ENCODE data around the gene NAA10.
A peak's percentile ranks its signal among the peaks of the same experiment; 100 is the strongest.

NAA10 gene

DNA sequence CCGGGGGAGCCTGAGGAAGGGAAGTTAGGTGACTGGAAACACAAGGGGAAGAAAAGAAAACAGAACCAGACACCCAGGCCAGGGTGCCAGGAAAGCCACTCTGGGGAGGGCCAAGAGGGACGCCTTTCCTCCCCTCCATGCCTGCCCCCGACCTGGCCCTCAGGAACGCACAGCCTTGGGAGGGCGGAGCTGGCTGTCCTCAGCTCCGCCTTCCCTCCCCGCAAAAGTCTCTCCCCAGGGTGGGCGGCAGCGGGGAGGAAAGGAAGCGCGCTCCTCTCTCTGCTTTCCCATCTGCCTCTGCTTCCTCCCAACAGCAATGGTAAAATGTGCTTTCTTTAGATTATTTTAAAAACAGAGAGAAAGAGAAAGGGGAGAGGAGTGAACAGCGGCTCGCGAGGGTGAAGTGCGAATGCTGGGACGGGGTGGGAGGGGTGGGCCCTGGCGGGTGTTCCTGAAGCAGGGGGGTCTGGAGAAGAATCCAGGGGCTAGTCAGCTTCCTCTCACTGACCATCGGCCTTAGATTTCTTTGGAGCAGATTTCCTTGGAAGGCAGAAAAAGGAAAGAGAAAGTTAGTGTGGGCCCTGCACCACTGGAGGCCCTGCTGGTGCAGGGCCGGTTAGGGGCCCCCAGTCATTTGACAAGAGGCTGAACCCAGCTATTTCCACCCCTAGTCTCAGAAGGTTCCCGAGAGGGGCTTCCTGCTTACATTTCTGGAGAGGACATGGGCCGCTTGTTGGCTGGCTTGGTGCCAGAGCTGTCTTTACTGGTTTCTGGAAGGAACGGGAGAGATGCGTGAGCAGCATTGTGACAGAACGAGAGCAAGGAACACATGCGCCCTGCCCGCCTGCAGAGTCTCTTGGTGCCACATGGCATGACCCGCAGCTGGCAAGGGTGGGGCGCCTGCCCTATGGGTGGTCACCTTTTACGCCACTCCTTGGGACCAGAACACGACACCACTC, 14.3 kb upstream of the NAA10 start:
- DNase-seq (ENCODE audit: low read depth) = no peak

DNA sequence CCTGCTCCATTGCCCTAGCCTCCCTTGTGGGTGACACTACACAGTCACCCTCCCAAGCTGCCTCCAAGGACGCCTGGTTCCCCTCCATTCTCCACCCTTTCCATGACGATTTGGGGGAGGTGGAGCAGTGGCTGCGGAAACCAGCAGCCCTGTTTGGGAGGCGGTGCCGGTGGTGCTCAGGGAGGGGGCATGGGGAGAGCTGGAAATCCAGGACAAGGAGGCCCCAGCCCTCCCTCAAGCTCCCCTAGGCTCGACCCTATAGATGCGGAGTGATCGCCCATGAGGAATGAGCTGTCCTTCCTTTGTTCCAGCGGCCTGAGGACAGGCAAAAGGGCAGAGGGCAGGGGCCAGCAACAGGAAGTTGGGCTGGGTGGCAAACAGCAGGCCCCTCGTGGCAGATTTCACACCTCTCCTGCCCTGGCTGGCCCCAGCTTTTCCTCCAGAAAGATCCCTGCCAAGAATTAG, 13.2 kb upstream of the NAA10 start:
- DNase-seq (ENCODE audit: low read depth) = no peak

GRCh38 chrX:153947009-153947769, 12.4 kb upstream of the NAA10 start:
- peak; percentile 56 for DNase-seq (ENCODE audit: low read depth)

DNA sequence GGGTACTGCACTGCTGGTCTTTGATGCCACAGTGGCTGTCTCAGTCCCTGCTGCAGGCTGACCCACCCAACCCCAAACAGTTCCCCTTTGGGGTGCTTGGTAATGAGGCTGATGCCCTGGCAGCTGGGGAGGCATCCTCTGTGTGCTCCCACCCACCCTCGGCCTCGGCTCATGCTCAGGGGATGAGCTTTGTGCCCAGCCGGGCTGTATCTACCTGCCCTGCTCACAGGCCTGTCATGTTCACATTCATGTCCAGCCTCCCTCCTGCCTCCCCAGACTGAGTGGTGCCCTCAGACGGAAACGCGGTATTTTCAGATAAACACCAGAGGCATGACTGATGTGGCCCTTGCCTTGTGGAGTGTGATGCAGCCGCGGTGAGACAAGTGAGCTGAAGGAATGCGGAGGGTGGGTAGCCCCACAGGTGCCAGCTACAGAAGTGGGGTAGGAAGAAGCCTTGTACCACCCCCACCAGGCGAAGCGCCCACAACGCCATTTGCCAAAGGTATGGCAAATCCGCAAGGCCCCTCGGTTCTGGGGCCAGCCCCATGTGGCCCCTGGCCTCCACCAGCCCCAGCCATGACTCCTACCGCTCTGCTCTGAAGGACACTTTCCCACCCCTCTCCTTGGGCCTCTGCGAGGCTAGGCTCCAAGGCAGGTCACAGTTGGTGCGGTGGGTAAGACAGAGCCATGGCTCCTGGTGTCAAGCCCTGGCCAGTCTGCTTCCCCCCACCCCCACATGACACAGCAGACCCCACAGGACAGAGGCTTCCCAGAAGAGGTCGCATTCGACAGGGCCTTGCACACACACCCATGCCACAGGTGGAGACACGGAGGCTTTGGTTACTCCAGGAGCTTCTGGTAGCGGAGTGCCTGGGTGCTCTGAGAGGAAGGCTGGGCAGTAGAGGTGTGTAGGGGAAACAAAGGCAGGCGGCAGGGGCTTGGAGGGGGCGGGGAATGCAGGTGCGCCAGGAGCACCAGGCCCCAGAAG, 11.4 kb upstream of the NAA10 start:
- DNase-seq (ENCODE audit: low read depth) = no peak

- DNase-seq (ENCODE audit: low read depth) = no peak
These were observed 9.9 kb upstream of the NAA10 start for GRCh38 chrX:153944800-153945150.

- no peak for DNase-seq (ENCODE audit: low read depth)
These were observed 9.4 kb upstream of the NAA10 start, which contains the start of gene RENBP for GRCh38 chrX:153944140-153944799. RENBP (minus strand) TSS chrX:153944643; CDS start chrX:153944610, 33 bp downstream.

DNA sequence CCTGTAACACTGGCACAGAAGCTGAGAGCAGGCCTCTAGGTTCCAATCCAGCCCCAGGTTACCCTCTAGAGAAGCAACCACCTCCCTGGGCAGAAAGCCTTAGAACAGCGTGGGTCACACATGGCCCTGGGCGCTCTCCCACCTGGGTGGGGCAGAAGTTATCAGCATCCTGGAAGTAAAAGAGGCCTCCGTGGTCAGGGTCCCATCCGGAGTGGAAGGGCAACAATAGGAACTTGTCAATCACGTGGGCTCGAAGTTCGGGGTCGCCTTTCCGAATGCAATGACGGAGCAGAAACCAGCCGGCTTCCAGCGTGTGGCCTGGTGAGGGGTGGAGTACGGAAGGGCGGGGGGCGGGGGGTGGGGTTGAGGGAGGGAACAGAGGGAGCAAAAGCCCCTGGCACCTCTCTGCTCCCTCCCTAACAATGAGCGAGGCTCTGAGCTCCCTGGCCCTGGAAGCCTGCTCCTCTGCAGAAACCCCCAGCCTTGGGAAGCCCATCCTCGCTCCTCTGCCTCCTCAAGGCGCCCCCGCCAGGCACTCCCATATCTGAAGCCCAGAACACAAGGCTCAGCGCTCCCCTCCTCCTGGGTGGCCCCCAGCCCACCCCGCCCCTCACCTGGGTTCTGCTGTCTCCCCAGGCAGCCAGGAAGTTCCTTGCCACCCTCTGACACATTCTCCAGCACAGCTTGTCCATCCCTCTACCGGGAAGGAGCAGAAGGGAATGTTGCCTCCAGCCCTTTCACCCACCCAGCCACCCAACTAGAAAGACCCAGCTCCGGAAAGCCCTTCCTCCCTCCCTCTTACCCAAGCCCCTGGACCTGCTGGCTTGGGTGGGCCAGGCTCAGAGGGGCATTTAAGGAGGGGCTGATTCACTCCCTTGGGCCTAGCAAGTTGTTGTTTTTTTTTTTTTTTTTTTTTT, 6.8 kb upstream of the NAA10 start:
- DNase-seq (ENCODE audit: low read depth) = no peak

GRCh38 chrX:153939573-153939972, 4.7 kb upstream of the NAA10 start:
- no peak for DNase-seq (ENCODE audit: low read depth)

DNA sequence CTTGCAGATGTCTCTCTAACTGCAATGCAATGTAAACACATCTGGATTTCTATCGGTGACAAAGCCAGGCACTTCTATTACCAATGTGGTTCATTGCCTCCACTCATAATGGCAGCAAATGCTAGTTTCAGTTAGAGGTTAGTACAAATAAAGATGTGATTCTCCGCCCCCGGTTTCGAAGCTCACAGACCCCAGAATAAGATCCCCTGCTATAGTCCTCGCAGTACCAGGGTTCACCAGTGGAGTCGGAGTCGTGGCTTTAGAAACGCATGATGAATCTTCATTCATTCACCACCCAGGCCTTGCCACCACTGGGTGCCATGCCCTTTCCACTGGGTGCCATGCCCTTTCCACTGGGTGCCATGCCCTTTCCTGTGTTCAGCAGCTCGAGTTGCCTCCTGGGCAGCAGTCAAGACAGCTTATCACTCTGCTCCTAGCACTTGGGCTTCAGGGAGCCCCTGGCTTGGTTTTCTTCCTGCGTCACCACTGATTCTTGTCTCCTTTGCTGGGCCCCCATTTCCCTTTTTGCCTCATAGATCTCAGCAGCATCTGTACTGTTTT, 3.5 kb upstream of the NAA10 start:
- no peak for DNase-seq (ENCODE audit: low read depth)

- no peak for DNase-seq (ENCODE audit: low read depth)
These were observed 2.2 kb upstream of the NAA10 start for GRCh38 chrX:153937056-153937455.

- DNase-seq (ENCODE audit: low read depth) = no peak
These were observed 552 bp upstream of the NAA10 start for GRCh38 chrX:153935326-153935851.

- no peak for DNase-seq (ENCODE audit: low read depth)
These were observed 582 bp downstream of the NAA10 start for GRCh38 chrX:153934148-153934761.

GRCh38 chrX:153933748-153934147, 1.1 kb downstream of the NAA10 start:
- DNase-seq (ENCODE audit: low read depth) = peak; percentile 15

GRCh38 chrX:153932220-153932915, 2.5 kb downstream of the NAA10 start:
- no peak for DNase-seq (ENCODE audit: low read depth)

- DNase-seq (ENCODE audit: low read depth) = no peak
These were observed 3.1 kb downstream of the NAA10 start for GRCh38 chrX:153931748-153932147.

DNA sequence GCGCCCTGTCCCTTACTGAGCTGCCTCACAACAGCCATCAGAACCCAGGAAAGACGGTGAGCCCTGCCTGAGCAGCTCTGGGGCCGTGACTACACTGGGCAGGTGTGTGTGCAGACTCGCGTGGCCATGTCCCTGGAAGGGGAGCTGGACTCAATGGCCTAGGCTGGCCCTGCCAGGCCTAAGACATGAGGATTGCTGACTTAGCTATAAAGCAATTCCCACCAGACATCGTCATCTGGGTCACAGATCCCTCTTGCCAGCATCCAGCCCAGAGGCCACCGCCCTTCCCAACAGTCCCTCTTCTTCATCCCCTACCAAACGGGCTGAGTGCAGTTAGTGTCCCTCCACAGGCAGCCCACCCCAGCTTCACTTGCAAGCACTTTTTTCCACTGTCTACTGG, 3.7 kb downstream of the NAA10 start:
- no peak for DNase-seq (ENCODE audit: low read depth)

DNA sequence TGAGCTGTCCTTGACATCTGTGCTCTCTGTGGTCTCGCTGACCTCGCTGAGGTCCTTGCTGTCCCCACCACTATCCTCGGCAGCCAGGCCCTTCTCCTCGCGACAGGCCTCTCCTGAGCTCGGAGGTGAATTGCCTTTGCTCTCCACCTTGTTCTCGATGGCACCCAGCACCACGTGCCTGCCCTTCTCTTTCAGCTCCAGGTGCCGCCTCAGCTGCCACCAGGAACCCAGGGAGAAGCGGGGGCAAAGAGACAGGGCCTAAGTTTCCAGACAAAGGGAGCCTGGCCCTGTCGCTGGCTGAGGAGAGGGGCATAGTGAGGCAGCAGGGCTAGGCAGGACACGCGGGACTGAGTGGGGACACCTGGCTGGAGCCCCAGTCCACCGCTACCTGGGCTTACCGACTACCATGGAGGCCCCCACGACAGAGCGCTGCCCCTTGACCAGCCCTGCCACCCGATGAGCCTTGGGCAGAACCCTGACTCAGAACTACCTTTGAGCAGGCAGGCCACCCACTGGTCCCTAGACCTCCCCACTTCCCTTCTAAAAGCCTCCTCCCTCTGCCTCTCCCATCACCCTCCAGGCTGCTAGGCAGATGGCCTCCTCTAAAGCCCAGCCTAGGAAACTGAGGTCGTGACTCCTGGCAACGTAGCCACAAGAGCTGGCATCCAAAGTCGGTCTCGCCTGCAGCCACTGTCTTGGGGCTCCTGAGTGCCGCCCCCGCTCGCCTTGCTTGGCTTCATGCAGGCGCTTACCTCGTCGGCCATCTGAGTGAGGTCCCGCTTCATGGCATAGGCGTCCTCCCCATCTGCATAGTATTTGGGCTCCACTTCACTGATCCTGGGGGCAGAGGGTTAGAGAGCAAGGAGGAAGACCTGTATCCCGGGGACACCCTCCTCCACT, 4.6 kb downstream of the NAA10 start:
- DNase-seq (ENCODE audit: low read depth) = no peak

All from fibroblast of gingiva (primary cell).